Tibial nerve (tissue), 4 donors: ENCODE measurements around the gene ANGPTL2. TPM values are rescaled to one million over a fixed set of nuclear protein-coding genes. Genes with fewer than 3 reads are reported as not detected.

ENCODE experiments used
- DNase-seq, 2 donors: peaks; one replicate each; pipeline ENCODE4 v3.0.0-alpha.2; 2019; ENCODE audit warnings: low spot score in 2 of 2
- H3K27ac ChIP-seq, 4 donors: fragments of 200-600 bp; sonication (generic) in 3 of 4; one replicate each; pipeline ENCODE4 v1.5.1; 2017 to 2019; ENCODE audit warnings: mild to moderate bottlenecking in 1 of 4
- H3K27me3 ChIP-seq, 2 donors: fragments of 200-600 bp; sonication (generic) in 1 of 2; one replicate each; pipeline versions ENCODE4 v1.5.1 to v1.6.0; 2017 to 2019
- H3K36me3 ChIP-seq, 3 donors: fragments of 200-600 bp; sonication (generic); one replicate each; pipeline ENCODE4 v1.5.1; 2018 to 2019
- H3K4me1 ChIP-seq, 4 donors: fragments of 200-600 bp; sonication (generic) in 3 of 4; one replicate each; pipeline ENCODE4 v1.5.1; 2017 to 2019
- H3K4me3 ChIP-seq, 4 donors: fragments of 200-600 bp; sonication (generic) in 3 of 4; one replicate each; pipeline ENCODE4 v1.5.1; 2017 to 2019; ENCODE audit warnings: mild to moderate bottlenecking in 1 of 4, moderate library complexity in 1 of 4
- H3K9me3 ChIP-seq, 4 donors: fragments of 200-600 bp; sonication (generic) in 3 of 4; one replicate each; pipeline ENCODE4 v1.5.1; 2017 to 2019
- CTCF ChIP-seq, 5 experiments: fragments of 200-600 bp in 3 of 5; fragments of 450-650 bp in 2 of 5; sonication (generic) in 3 of 5; IDR thresholded peaks; one replicate each; pipeline ENCODE4 v1.5.1; 2016 to 2019; ENCODE audit warnings: antibody characterized with exemption in 5 of 5, mild to moderate bottlenecking in 3 of 5, moderate library complexity in 2 of 5
- EP300 ChIP-seq, 2 donors: sonication (generic); formaldehyde crosslinking; IDR thresholded peaks; one replicate each; pipeline ENCODE4 v1.6.1; 2017; ENCODE audit warnings: antibody characterized with exemption in 2 of 2, mild to moderate bottlenecking in 1 of 2
- POLR2A ChIP-seq, 2 donors: fragments of 450-650 bp; IDR thresholded peaks; one replicate each; pipeline ENCODE4 v1.6.1; 2017; ENCODE audit warnings: antibody characterized with exemption in 2 of 2, mild to moderate bottlenecking in 2 of 2, moderate library complexity in 2 of 2
- WGBS, 2 donors: methylation state at CpG; one replicate each; pipeline ENCODE4 v1.1.5; 2018; 5-methylcytosine and 5-hydroxymethylcytosine counted together
- total RNA-seq, 4 donors: library from RNA; depleted of rRNA; stranded (reverse); fragments of >200 nt; gene quantifications; one replicate each; pipeline ENCODE4 v1.1.0, GENCODE V29; 2016

ANGPTL2 gene
- total RNA-seq, 4 donors from 2014 or later: 34.5 to 64.1 (median 47.1) TPM

- Histone ChIP-seq H3K27me3 (no peaks in the 10 kb centered on the region), H3K36me3 (peaks cover 0 to 70% (median 0%) of the 10 kb centered on the region in 3 donors), H3K9me3 (no peaks in the 10 kb centered on the region), H3K4me1 (peaks cover 0 to 31% (median 7%) of the 10 kb centered on the region in 4 donors), H3K4me3 (no peak overlapping the region), H3K27ac (peak overlapping the region; percentile 20 to 94 (median 76))
- DNase-seq: no peak
- 90 to 92% methylated on average over 27 of the region's 27 CpGs for WGBS, 2 donors
- no peak for TF ChIP-seq CTCF (IDR thresholded peaks at IDR 0.05)
- no peak for TF ChIP-seq EP300 (IDR thresholded peaks at IDR 0.05)
- TF ChIP-seq POLR2A (IDR thresholded peaks at IDR 0.05): no peak
Observed at GRCh38 chr9:127088724-127089615, 33.5 kb downstream of the ANGPTL2 start.

GRCh38 chr9:127087836-127088235 is 34.6 kb downstream of the ANGPTL2 start:
- peaks cover 0 to 59% (median 0%) of the 10 kb centered on the region in 3 donors for H3K36me3 ChIP-seq
- DNase-seq: no peak
- H3K4me3 ChIP-seq: no peak overlapping the region
- peak overlapping the region in 1 of 4 donors; percentile 94 for H3K27ac ChIP-seq
- no peak for TF ChIP-seq CTCF (IDR thresholded peaks at IDR 0.05)
- no peaks in the 10 kb centered on the region for H3K9me3 ChIP-seq
- H3K4me1 ChIP-seq: peaks cover 0 to 31% (median 7%) of the 10 kb centered on the region in 4 donors
- WGBS, 2 donors: 88 to 89% methylated on average over 8 of the region's 8 CpGs
- H3K27me3 ChIP-seq: no peaks in the 10 kb centered on the region

GRCh38 chr9:127087411-127087810 is 35.0 kb downstream of the ANGPTL2 start:
- TF ChIP-seq POLR2A (IDR thresholded peaks at IDR 0.05) (no peak), CTCF (IDR thresholded peaks at IDR 0.05) (no peak), EP300 (IDR thresholded peaks at IDR 0.05) (no peak)
- DNase-seq: no peak
- Histone ChIP-seq H3K27ac (peak overlapping the region in 1 of 4 donors; percentile 94), H3K36me3 (peaks cover 0 to 55% (median 0%) of the 10 kb centered on the region in 3 donors), H3K4me3 (no peak overlapping the region), H3K9me3 (no peaks in the 10 kb centered on the region), H3K4me1 (peaks cover 0 to 31% (median 7%) of the 10 kb centered on the region in 4 donors), H3K27me3 (no peaks in the 10 kb centered on the region)
- WGBS, 2 donors: 93% methylated on average over 6 of the region's 6 CpGs

GRCh38 chr9:127086771-127087170 is 35.7 kb downstream of the ANGPTL2 start:
- DNase-seq: no peak
- no peaks in the 10 kb centered on the region for H3K27me3 ChIP-seq
- no peak overlapping the region for H3K27ac ChIP-seq
- H3K4me3 ChIP-seq: no peak overlapping the region
- WGBS, 2 donors: 96 to 97% methylated on average over 4 of the region's 4 CpGs
- H3K4me1 ChIP-seq: peaks cover 0 to 30% (median 7%) of the 10 kb centered on the region in 4 donors
- TF ChIP-seq CTCF (IDR thresholded peaks at IDR 0.05) (no peak), POLR2A (IDR thresholded peaks at IDR 0.05) (no peak), EP300 (IDR thresholded peaks at IDR 0.05) (no peak)
- peaks cover 0 to 50% (median 0%) of the 10 kb centered on the region in 3 donors for H3K36me3 ChIP-seq
- H3K9me3 ChIP-seq: no peaks in the 10 kb centered on the region

- Histone ChIP-seq H3K4me3 (no peak overlapping the region), H3K4me1 (peaks cover 0 to 14% (median 3%) of the 10 kb centered on the region in 4 donors), H3K36me3 (peaks cover 0 to 34% (median 0%) of the 10 kb centered on the region in 3 donors), H3K9me3 (no peaks in the 10 kb centered on the region), H3K27me3 (no peaks in the 10 kb centered on the region), H3K27ac (peak overlapping the region in 1 of 4 donors; percentile 7)
- TF ChIP-seq POLR2A (IDR thresholded peaks at IDR 0.05): no peak
- TF ChIP-seq EP300 (IDR thresholded peaks at IDR 0.05): no peak
- no peak for TF ChIP-seq CTCF (IDR thresholded peaks at IDR 0.05)
- 97 to 100% methylated on average over 1 to 2 of the region's 2 CpGs for WGBS, 2 donors
- no peak for DNase-seq
Observed at GRCh38 chr9:127085186-127085585, 37.2 kb downstream of the ANGPTL2 start.
